ENCODE data around the gene GDF9. TPM values are rescaled to one million over a fixed set of nuclear protein-coding genes. Genes with fewer than 3 reads are reported as not detected.
"Not testable (repeated sequence)": the region's sequence is repeated elsewhere in the genome, so short reads cannot be mapped to it uniquely, and the experiment has no call there.

The GDF9 gene
- total RNA-seq, 1 experiment from 2014 or later = 0.59 TPM

- ChIA-PET CTCF (interaction anchor here (1.2 kb wide), 1 partner anchor 27 kb away, joined by 6 read pairs; no protein-coding TSS in a partner anchor), POLR2A (no interaction called here)
- peaks cover 2% of the 10 kb centered on the region for H3K27me3 Mint-ChIP-seq (ENCODE audit: insufficient read depth, unreplicated experiment)
Observed at GRCh38 chr5:132856011-132856410, 10.3 kb downstream of the GDF9 start.

GRCh38 chr5:132854992-132855391, 11.3 kb downstream of the GDF9 start:
- H3K36me3 Mint-ChIP-seq (ENCODE audit: insufficient read depth, unreplicated experiment); BruUV-seq (replicated peaks); POLR2A ChIA-PET; H3K27me3 Mint-ChIP-seq (ENCODE audit: insufficient read depth, unreplicated experiment); CTCF ChIA-PET; H3K36me3 ChIP-seq (ENCODE audit: control insufficient read depth, insufficient read depth, low read length); H3K4me3 Mint-ChIP-seq (ENCODE audit: unreplicated experiment); H3K27me3 ChIP-seq (replicated peaks; ENCODE audit: control insufficient read depth, insufficient read depth, low read length); H3K9me3 ChIP-seq; H3K27ac Mint-ChIP-seq (ENCODE audit: unreplicated experiment); H3K4me3 ChIP-seq (ENCODE audit: low read depth, low read length); H3K4me1 Mint-ChIP-seq (ENCODE audit: low read depth, unreplicated experiment); H3K4me1 ChIP-seq; H3K9me3 Mint-ChIP-seq (ENCODE audit: unreplicated experiment); DNase-seq; intact Hi-C loops (cut with micrococcal nuclease; ENCODE audit: unreplicated experiment): not testable (repeated sequence)

More at GRCh38 chr5:132856011-132856410, 10.3 kb downstream of the GDF9 start:
- Mint-ChIP-seq H3K4me3 (ENCODE audit: unreplicated experiment) (no peak overlapping the region), H3K36me3 (ENCODE audit: insufficient read depth, unreplicated experiment) (no peaks in the 10 kb centered on the region), H3K27ac (ENCODE audit: unreplicated experiment) (no peak overlapping the region), H3K9me3 (ENCODE audit: unreplicated experiment) (no peaks in the 10 kb centered on the region), H3K4me1 (ENCODE audit: low read depth, unreplicated experiment) (no peaks in the 10 kb centered on the region)
- DNase-seq = no peak
- Histone ChIP-seq H3K4me3 (ENCODE audit: low read depth, low read length) (no peak overlapping the region), H3K4me1 (no peaks in the 10 kb centered on the region), H3K9me3 (no peaks in the 10 kb centered on the region), H3K27me3 (replicated peaks; ENCODE audit: control insufficient read depth, insufficient read depth, low read length) (no peaks in the 10 kb centered on the region), H3K36me3 (ENCODE audit: control insufficient read depth, insufficient read depth, low read length) (no peaks in the 10 kb centered on the region)
- intact Hi-C loops (cut with micrococcal nuclease; ENCODE audit: unreplicated experiment) = no loop called here
- no TSS peak for BruUV-seq (replicated peaks)
- TF ChIP-seq CTCF (IDR thresholded peaks at IDR 0.05; ENCODE audit: insufficient read depth in 1 of 2, low read depth in 1 of 2, low read length in 1 of 2, severe bottlenecking in 1 of 2, unreplicated experiment in 1 of 2) = no peak

- Histone ChIP-seq H3K9me3 (no peaks in the 10 kb centered on the region), H3K36me3 (ENCODE audit: control insufficient read depth, insufficient read depth, low read length) (no peaks in the 10 kb centered on the region), H3K4me1 (no peaks in the 10 kb centered on the region), H3K27me3 (replicated peaks; ENCODE audit: control insufficient read depth, insufficient read depth, low read length) (no peaks in the 10 kb centered on the region), H3K4me3 (ENCODE audit: low read depth, low read length) (no peak overlapping the region)
- Mint-ChIP-seq H3K36me3 (ENCODE audit: insufficient read depth, unreplicated experiment) (no peaks in the 10 kb centered on the region), H3K4me3 (ENCODE audit: unreplicated experiment) (no peak overlapping the region), H3K27me3 (ENCODE audit: insufficient read depth, unreplicated experiment) (no peaks in the 10 kb centered on the region), H3K27ac (ENCODE audit: unreplicated experiment) (no peak overlapping the region), H3K4me1 (ENCODE audit: low read depth, unreplicated experiment) (no peaks in the 10 kb centered on the region), H3K9me3 (ENCODE audit: unreplicated experiment) (no peaks in the 10 kb centered on the region)
- BruUV-seq (replicated peaks) = no TSS peak
- no peak for TF ChIP-seq CTCF (IDR thresholded peaks at IDR 0.05; ENCODE audit: insufficient read depth in 1 of 2, low read depth in 1 of 2, low read length in 1 of 2, severe bottlenecking in 1 of 2, unreplicated experiment in 1 of 2)
- POLR2A ChIA-PET = interaction anchor here (0.6 kb wide), 1 partner anchor 102 kb away, joined by 7 read pairs; no protein-coding TSS in a partner anchor
- CTCF ChIA-PET = no interaction called here
- no peak for DNase-seq
- intact Hi-C loops (cut with micrococcal nuclease; ENCODE audit: unreplicated experiment) = no loop called here
Observed at GRCh38 chr5:132854301-132854700, 12.0 kb downstream of the GDF9 start.

GRCh38 chr5:132853790-132854189, 12.5 kb downstream of the GDF9 start:
- POLR2A ChIA-PET = no interaction called here
- Mint-ChIP-seq H3K9me3 (ENCODE audit: unreplicated experiment) (no peaks in the 10 kb centered on the region), H3K36me3 (ENCODE audit: insufficient read depth, unreplicated experiment) (no peaks in the 10 kb centered on the region), H3K27me3 (ENCODE audit: insufficient read depth, unreplicated experiment) (no peaks in the 10 kb centered on the region), H3K4me1 (ENCODE audit: low read depth, unreplicated experiment) (no peaks in the 10 kb centered on the region), H3K27ac (ENCODE audit: unreplicated experiment) (no peak overlapping the region), H3K4me3 (ENCODE audit: unreplicated experiment) (no peak overlapping the region)
- CTCF ChIA-PET = no interaction called here
- no peak for DNase-seq
- Histone ChIP-seq H3K4me1 (no peaks in the 10 kb centered on the region), H3K9me3 (no peaks in the 10 kb centered on the region), H3K4me3 (ENCODE audit: low read depth, low read length) (no peak overlapping the region), H3K36me3 (ENCODE audit: control insufficient read depth, insufficient read depth, low read length) (no peaks in the 10 kb centered on the region), H3K27me3 (replicated peaks; ENCODE audit: control insufficient read depth, insufficient read depth, low read length) (no peaks in the 10 kb centered on the region)
- intact Hi-C loops (cut with micrococcal nuclease; ENCODE audit: unreplicated experiment) = no loop called here
- TF ChIP-seq CTCF (IDR thresholded peaks at IDR 0.05; ENCODE audit: insufficient read depth in 1 of 2, low read depth in 1 of 2, low read length in 1 of 2, severe bottlenecking in 1 of 2, unreplicated experiment in 1 of 2) = no peak
- BruUV-seq (replicated peaks) = no TSS peak

Measured in Caco-2 (cell line).